OCI-LY7 (cell line): ENCODE measurements around the gene TPH1. TPM values are rescaled to one million over a fixed set of nuclear protein-coding genes. Genes with fewer than 3 reads are reported as not detected.

Experiments
- BruUV-seq: library from RNA; stranded (reverse); fragments of 400-500 nt; replicated peaks from 2 replicates; lab custom pipeline; 2021; lab: Mats Ljungman, UMichigan
- CTCF ChIA-PET: fragments of 300-600 bp; sonication (Branson Sonifier 250); formaldehyde crosslinking; loops from one replicate; lab custom pipeline; 2022; ENCODE audit warnings: antibody characterized with exemption; ENCODE audit not compliant: unreplicated experiment; lab: Charles Lee
- POLR2A ChIA-PET: fragments of 300-600 bp; sonication (Branson Sonifier 250); formaldehyde crosslinking; loops from one replicate; lab custom pipeline; 2022; ENCODE audit warnings: antibody characterized with exemption; lab: Charles Lee
- DNase-seq: peaks from one replicate; pipeline ENCODE4 v3.0.0-alpha.2; 2015; ENCODE audit warnings: low spot score
- H2AFZ ChIP-seq: fragments of 200-600 bp; sonication (generic), shearing (Covaris generic); 2 replicates; pipeline ENCODE4 v1.6.1; 2014; ENCODE audit warnings: mild to moderate bottlenecking, antibody characterized with exemption, low read length, moderate library complexity
- H3K27ac ChIP-seq: fragments of 200-600 bp; sonication (generic); 2 replicates; pipeline ENCODE4 v1.5.1; 2014; ENCODE audit warnings: mixed run types, low read depth, mild to moderate bottlenecking, moderate library complexity, low read length, inconsistent platforms; ENCODE audit not compliant: poor library complexity, severe bottlenecking
- H3K36me3 ChIP-seq: fragments of 200-600 bp; sonication (generic); 2 replicates; pipeline ENCODE4 v1.6.1; 2014; ENCODE audit warnings: mild to moderate bottlenecking, antibody characterized with exemption, low read length, moderate library complexity, mixed read lengths; ENCODE audit not compliant: insufficient read depth
- H3K4me1 ChIP-seq: fragments of 200-600 bp; sonication (generic); 2 replicates; pipeline ENCODE4 v1.5.1; 2014; ENCODE audit warnings: mild to moderate bottlenecking, low read length; ENCODE audit not compliant: insufficient read depth, poor library complexity, severe bottlenecking
- H3K4me2 ChIP-seq: fragments of 200-600 bp; sonication (generic); 2 replicates; pipeline ENCODE4 v1.6.1; 2014; ENCODE audit warnings: mild to moderate bottlenecking, low read length
- H3K4me3 ChIP-seq: fragments of 200-600 bp; sonication (generic); 2 replicates; pipeline ENCODE4 v1.5.1; 2014; ENCODE audit warnings: mild to moderate bottlenecking, low read depth, low read length; ENCODE audit not compliant: poor library complexity, severe bottlenecking
- H3K79me2 ChIP-seq: fragments of 200-600 bp; sonication (generic); 2 replicates; pipeline ENCODE4 v1.6.1; 2016; ENCODE audit warnings: low read depth, mild to moderate bottlenecking, low read length, moderate library complexity, mixed read lengths; ENCODE audit not compliant: insufficient read depth
- H3K9me2 ChIP-seq: fragments of 200-600 bp; sonication (generic); 2 replicates; pipeline ENCODE4 v1.6.1; 2016; ENCODE audit warnings: mild to moderate bottlenecking, low read length, mixed read lengths; ENCODE audit not compliant: insufficient read depth
- H3K9me3 ChIP-seq: fragments of 200-600 bp; sonication (generic); 2 replicates; pipeline ENCODE4 v1.6.1; 2014; ENCODE audit warnings: mild to moderate bottlenecking, mixed run types, low read length, mixed read lengths
- H4K20me1 ChIP-seq: fragments of 200-600 bp; sonication (generic); 2 replicates; pipeline ENCODE4 v1.6.1; 2014; ENCODE audit warnings: mild to moderate bottlenecking, antibody characterized with exemption, low read length, moderate library complexity, mixed read lengths; ENCODE audit not compliant: insufficient read depth
- CTCF ChIP-seq: fragments of 200-600 bp; sonication (generic); conservative IDR thresholded peaks from 2 replicates; pipeline ENCODE4 v1.5.1; 2014; ENCODE audit warnings: mild to moderate bottlenecking, antibody characterized with exemption, low read length, moderate library complexity, mixed read lengths
- EZH2phosphoT487 ChIP-seq: fragments of 200-600 bp; sonication (generic); IDR thresholded peaks from 2 replicates; pipeline ENCODE4 v1.6.1; 2018; ENCODE audit warnings: low read depth, borderline replicate concordance, mild to moderate bottlenecking, mixed run types, antibody characterized with exemption, low read length, moderate library complexity, mixed read lengths
- intact Hi-C: fragments of 100-400 bp; cut with micrococcal nuclease; formaldehyde crosslinking; loops from one replicate; pipeline ENCODE4 v1.10.0; 2022; ENCODE audit not compliant: unreplicated experiment
- total RNA-seq, 2 experiments: library from RNA; depleted of rRNA in 1 of 2; stranded (reverse); fragments of >200 nt in 1 of 2; shearing (Covaris generic) in 1 of 2; gene quantifications; 2 replicates each; pipeline ENCODE4 v1.2.3, GENCODE V29; 2014 to 2022

The TPH1 gene
- total RNA-seq, 2 experiments from 2014 or later = 0.19 to 0.23 TPM

GRCh38 chr11:18054511-18055103 is 8.5 kb upstream of the TPH1 start:
- H3K36me3 ChIP-seq = no peaks in the 10 kb centered on the region
- H3K27ac ChIP-seq = no peak overlapping the region
- H4K20me1 ChIP-seq = no peaks in the 10 kb centered on the region
- H3K79me2 ChIP-seq = no peaks in the 10 kb centered on the region
- H3K4me3 ChIP-seq = no peak overlapping the region
- no peak for DNase-seq
- no peak overlapping the region for H3K4me2 ChIP-seq
- intact Hi-C loops = no loop called here
- no TSS peak for BruUV-seq
- ChIA-PET CTCF (no interaction called here), POLR2A (interaction anchor here (0.6 kb wide), 1 partner anchor 185 kb away, joined by 3 read pairs; no protein-coding TSS in a partner anchor)
- no peaks in the 10 kb centered on the region for H3K9me3 ChIP-seq
- H3K4me1 ChIP-seq = no peaks in the 10 kb centered on the region
- no peaks in the 10 kb centered on the region for H3K9me2 ChIP-seq
- no peak overlapping the region for H2AFZ ChIP-seq
- TF ChIP-seq EZH2phosphoT487 (no peak), CTCF (no peak)

GRCh38 chr11:18050848-18051247 is 4.8 kb upstream of the TPH1 start:
- H2AFZ ChIP-seq = no peak overlapping the region
- H3K4me3 ChIP-seq = no peak overlapping the region
- no peaks in the 10 kb centered on the region for H3K36me3 ChIP-seq
- intact Hi-C loops = no loop called here
- BruUV-seq = no TSS peak
- ChIA-PET POLR2A (no interaction called here), CTCF (no interaction called here)
- H3K9me3 ChIP-seq = no peaks in the 10 kb centered on the region
- no peak for TF ChIP-seq CTCF
- TF ChIP-seq EZH2phosphoT487 = no peak
- no peak overlapping the region for H3K27ac ChIP-seq
- no peaks in the 10 kb centered on the region for H3K79me2 ChIP-seq
- no peak for DNase-seq
- no peaks in the 10 kb centered on the region for H3K4me1 ChIP-seq
- no peaks in the 10 kb centered on the region for H3K9me2 ChIP-seq
- no peak overlapping the region for H3K4me2 ChIP-seq
- no peaks in the 10 kb centered on the region for H4K20me1 ChIP-seq

- intact Hi-C loops = no loop called here
- no peaks in the 10 kb centered on the region for H3K9me3 ChIP-seq
- DNase-seq = no peak
- no peak overlapping the region for H3K4me2 ChIP-seq
- H3K79me2 ChIP-seq = no peaks in the 10 kb centered on the region
- H3K9me2 ChIP-seq = no peaks in the 10 kb centered on the region
- H3K4me1 ChIP-seq = no peaks in the 10 kb centered on the region
- H2AFZ ChIP-seq = no peak overlapping the region
- no peak overlapping the region for H3K4me3 ChIP-seq
- H3K36me3 ChIP-seq = no peaks in the 10 kb centered on the region
- H3K27ac ChIP-seq = no peak overlapping the region
- ChIA-PET POLR2A (interaction anchor here (0.6 kb wide), 1 partner anchor 110 kb away, joined by 3 read pairs; no protein-coding TSS in a partner anchor), CTCF (no interaction called here)
- TF ChIP-seq CTCF (no peak), EZH2phosphoT487 (no peak)
- no peaks in the 10 kb centered on the region; the same call in 1 of the 2 replicates for H4K20me1 ChIP-seq
- no TSS peak for BruUV-seq
Observed at GRCh38 chr11:18036456-18036855, 9.6 kb downstream of the TPH1 start.
